Hematopoietic multipotent progenitor cell (in vitro differentiated cells): ENCODE measurements around the gene ADORA3. TPM values are rescaled to one million over a fixed set of nuclear protein-coding genes. Genes with fewer than 3 reads are reported as not detected.
A peak's percentile ranks its signal among the peaks of the same experiment; 100 is the strongest.

Experiments used
- DNase-seq, 3 donors: peaks; one replicate each; pipeline ENCODE4 v3.0.0-alpha.2; 2011 to 2015; ENCODE audit warnings: low read depth in 2 of 3, low spot score in 2 of 3
- total RNA-seq: library from RNA; depleted of rRNA; stranded (reverse); fragments of >200 nt; gene quantifications from one replicate; pipeline ENCODE4 v1.2.3, GENCODE V29; 2012

The ADORA3 gene
- total RNA-seq, 1 donor = 0.54 TPM

- DNase-seq = peak in 2 of 3 donors; percentile 35 to 58
Measured at GRCh38 chr1:111476761-111477309, 26.6 kb downstream of the ADORA3 start.

DNA sequence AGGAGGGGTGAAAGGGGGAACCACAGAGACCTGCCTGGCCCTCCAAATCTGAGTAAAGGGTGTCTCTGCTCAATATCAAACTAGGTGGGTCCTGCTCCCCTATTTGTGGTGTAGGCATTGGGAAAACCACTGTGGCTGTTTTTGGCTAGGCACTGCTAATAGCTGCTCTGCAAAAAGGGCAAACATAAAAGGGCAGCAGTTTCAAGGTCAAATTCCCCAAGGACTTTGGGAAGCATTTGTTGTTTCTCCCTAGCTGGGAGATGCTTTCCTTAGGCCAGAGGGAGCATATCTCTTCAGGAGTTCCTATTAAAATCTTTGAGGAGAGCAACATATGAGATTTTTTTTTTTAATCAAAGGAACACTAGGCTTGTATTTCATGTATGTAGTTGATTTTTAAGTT, 27.2 kb downstream of the ADORA3 start:
- DNase-seq = no peak

DNA sequence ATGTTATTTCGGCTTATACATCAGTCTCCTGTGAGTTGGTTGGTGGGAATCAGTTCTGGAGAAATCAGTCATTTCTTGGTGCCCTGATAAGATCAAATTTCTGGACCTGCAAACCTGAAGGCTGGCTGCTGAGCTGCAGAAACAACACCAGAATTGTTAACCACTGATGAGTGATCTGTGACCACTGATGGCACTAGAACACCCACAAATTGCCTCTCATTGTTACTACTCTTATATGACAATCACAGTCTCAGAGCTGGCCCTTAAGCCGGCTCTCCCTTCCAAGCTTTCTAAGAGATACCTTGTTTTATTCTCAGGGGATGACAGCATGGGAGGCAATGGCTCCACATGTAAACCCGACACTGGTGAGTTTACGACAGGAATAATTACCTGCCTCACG, 27.7 kb downstream of the ADORA3 start:
- DNase-seq = no peak

- no peak for DNase-seq
Measured at GRCh38 chr1:111474521-111474920, 28.9 kb downstream of the ADORA3 start.

- DNase-seq = no peak
Measured at GRCh38 chr1:111474106-111474505, 29.3 kb downstream of the ADORA3 start.

DNA sequence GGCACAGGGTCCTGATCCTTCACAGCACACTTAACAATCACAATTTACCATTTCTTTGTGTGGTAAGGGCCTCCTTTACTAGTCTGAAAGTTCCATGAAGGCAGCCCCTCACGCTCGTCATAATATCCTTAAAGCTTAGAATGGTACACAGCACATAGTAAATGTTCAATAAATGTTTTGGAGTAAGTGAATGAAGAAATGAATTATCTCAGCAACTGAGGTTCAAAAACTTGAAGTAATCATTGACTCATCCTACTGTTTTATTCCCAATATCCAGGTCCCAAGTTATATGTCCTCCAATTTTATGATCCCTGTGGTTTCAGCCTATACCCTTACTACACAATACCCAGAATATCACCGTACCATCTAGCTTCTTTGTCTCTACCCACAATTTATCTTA, 31.9 kb downstream of the ADORA3 start:
- no peak for DNase-seq

DNA sequence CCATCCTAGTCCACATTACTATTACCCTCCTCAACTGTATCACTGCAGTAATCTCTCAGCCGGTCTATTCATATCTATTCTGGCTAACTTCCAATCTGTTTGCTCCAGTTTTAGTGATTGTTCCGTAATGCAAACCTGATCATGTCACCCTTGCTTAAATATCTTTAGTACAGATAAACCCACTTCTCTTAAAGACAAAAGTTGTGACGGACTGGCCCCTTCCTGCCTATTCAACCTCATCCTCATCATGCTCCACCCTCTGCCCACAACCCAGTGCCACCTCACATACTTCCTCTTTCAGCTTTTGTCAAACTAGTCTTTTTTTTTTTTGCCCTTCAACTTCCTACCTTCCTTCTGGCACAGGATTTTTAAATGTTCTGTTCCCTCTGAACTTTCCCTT, 32.4 kb downstream of the ADORA3 start:
- peak; percentile 45 to 96 (median 90) for DNase-seq

GRCh38 chr1:111470596-111470995, 32.8 kb downstream of the ADORA3 start:
- DNase-seq = no peak

- no peak for DNase-seq
Measured at GRCh38 chr1:111469539-111469938, 33.9 kb downstream of the ADORA3 start.

GRCh38 chr1:111468717-111469100, 34.7 kb downstream of the ADORA3 start:
- no peak for DNase-seq

DNA sequence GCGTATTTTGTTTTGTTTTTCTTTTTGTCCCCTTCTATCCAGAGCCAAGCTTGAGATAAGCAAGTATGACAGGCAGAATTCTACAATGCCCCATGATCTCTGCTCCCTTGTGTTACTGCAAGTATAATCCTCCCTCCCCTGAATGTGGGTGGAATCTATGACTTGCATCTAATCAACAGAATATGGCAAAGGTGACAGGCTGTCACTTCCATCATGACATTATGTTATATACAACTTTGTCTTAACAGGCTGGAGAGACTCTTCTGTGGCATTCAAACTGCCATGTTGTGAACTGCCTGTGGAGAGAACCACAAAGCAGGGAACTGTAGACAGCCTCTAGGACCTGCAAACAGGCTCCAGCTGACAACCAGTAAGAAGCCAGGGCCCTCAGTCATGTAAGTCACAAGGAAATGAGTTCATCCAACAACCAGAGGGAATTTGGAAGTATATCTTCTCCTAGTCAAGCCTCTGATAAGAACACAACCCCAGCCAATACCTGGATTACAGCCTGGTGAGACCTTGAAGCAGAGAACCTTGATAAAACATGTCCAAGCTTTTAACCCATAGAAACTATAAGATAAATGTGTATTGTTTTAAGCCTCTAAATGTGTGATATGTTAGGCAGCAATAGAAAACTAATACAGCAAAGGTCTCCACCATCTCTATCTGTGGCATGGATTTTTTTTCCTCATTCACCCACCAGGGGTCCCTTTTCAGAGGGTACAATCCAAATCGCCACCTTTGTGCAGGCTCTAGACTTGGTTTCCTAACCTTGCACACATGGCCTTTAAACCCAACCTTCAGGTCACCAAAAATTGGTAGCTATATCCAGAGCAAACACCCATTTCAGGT, 35.3 kb downstream of the ADORA3 start:
- no peak for DNase-seq

- no peak for DNase-seq
Measured at GRCh38 chr1:111466480-111466879, 37.0 kb downstream of the ADORA3 start.

- DNase-seq = no peak
Measured at GRCh38 chr1:111465754-111466153, 37.7 kb downstream of the ADORA3 start.

DNA sequence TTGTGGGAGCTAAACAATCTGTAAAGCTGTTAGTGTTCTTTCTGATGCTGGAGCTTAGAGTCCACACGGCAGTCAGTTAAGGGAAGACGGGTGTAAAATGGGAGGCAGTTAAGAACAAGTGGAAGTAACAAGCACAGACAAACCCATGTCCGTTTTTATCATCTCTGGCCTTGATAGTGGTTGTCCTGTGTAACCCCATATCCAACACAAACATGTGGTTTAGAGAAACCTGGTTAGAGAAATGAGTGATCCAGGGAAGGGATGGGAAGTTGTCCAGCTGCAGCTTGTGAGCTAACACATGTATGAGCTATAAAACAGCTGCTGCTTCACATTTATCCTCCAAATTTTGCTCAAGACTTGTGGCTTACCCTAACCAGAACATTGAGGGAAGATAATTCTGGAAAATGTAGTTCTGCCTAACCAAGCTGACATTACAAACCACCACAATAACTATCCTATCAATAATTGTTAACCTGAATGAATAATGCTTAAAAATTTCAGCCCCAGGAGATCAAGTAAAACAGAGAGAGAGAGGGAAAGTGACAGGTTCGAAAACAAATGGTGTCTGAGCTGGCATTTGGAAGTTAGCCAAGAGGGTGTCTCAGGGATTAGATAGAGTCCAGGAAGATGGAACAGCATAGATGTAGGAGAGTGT, 40.3 kb downstream of the ADORA3 start:
- DNase-seq = no peak

- DNase-seq = no peak
Measured at GRCh38 chr1:111462370-111463028, 40.9 kb downstream of the ADORA3 start.

GRCh38 chr1:111461765-111462164, 41.7 kb downstream of the ADORA3 start:
- DNase-seq = no peak

DNA sequence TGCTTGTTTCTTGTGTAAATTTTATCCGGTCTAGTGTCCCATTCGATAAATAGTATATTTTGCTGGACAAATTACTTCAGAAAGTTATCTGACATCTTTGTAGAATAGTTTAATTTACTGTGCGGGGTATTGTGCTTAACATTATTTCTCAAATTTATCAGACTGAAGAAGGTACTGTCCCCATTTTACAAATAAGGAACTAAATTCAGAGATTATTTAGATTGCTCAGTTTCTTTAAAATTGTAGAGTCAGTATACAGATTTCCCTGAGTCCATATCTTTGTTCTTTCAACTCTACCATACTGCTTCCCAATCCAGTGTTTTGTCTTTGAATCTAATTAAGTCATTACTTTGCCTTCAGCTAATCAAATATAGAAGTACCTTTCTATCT, 47.8 kb downstream of the ADORA3 start:
- DNase-seq = no peak

GRCh38 chr1:111454859-111455641, 48.4 kb downstream of the ADORA3 start:
- DNase-seq = no peak

DNA sequence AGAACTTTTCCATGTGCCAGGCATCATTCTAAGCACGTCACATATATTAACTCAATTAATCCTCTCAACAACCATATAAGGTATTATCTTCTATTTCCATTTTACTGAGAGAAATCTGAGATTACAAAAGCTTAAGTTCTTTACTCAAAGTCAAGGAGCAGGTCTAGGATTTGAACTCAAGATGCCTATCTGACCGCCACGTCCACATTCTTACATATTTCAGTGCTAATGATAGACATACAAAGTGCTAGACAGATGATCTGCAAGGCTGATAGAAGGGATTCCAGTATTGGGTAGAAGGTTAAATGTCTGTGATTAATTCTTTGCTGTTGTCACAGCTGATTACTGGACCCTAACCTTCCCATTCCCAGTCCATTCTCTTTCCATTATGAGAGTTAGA, 49.7 kb downstream of the ADORA3 start:
- no peak for DNase-seq

DNA sequence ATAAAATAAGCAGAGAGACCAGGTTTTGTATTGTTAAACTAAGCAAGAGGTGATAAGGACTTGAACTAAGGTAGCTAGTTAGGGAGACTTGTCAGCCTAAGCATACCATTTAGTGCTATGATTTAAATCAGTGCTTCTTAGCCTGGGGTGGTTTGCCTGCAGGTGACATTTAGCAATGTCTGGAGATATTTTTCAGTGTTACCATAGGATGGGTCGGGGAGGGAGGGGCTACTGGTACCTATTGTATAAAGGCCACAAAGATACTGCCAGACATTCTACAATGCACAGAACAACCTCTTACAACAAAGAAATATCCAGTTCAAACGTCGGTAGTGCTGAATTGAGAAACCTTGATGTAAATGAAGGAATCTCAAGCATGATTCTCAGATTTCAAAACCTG, 50.9 kb downstream of the ADORA3 start:
- DNase-seq = no peak

DNA sequence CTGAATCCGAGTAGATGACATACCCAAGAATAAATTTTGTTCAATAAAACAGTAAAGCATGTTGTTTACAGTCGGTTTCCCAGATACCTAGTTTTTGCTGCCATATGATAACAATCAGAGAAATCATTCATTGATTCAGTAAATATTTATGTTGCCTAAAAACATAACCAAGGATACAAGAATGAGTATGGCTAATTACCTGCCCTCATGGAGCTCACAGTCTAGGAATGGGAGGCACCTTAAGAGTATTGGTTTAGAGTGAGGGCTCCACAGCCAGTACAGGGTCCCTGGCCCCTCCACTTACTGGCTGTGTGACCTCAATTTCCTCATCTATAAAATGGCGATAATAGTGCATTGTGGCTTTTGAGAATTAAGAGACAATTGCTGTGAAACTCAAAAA, 53.2 kb downstream of the ADORA3 start:
- no peak for DNase-seq
